OCI-M1 (cell line): ENCODE measurements around the gene CPEB4.

Experiments
- DNase-seq: peaks from one replicate; lab custom pipeline; 2025; lab: John Stamatoyannopoulos, UW

CPEB4 gene

GRCh38 chr5:173887610-173888472 lies at the start of gene CPEB4:
CPEB4 (plus strand) TSS chr5:173888349; CDS start chr5:173889734, 1,385 bp downstream.
- peak; percentile 99 for DNase-seq

- peak; percentile 95 for DNase-seq
These were observed 48.9 kb upstream of the CPEB4 start for GRCh38 chr5:173839117-173839713.

- DNase-seq, result no peak
These were observed 47.8 kb upstream of the CPEB4 start for GRCh38 chr5:173840111-173840983.

- no peak for DNase-seq
These were observed 46.4 kb upstream of the CPEB4 start for GRCh38 chr5:173841710-173842109.

GRCh38 chr5:173843794-173844193 lies 44.4 kb upstream of the CPEB4 start:
- no peak for DNase-seq

- DNase-seq, result no peak
These were observed 42.8 kb upstream of the CPEB4 start for GRCh38 chr5:173845321-173845720.

GRCh38 chr5:173846929-173847501 lies 41.1 kb upstream of the CPEB4 start:
- no peak for DNase-seq

- DNase-seq, result no peak
These were observed 39.1 kb upstream of the CPEB4 start for GRCh38 chr5:173848986-173849596.

GRCh38 chr5:173849908-173850307 lies 38.2 kb upstream of the CPEB4 start:
- no peak for DNase-seq

- peak; percentile 76 for DNase-seq
These were observed 37.5 kb upstream of the CPEB4 start for GRCh38 chr5:173850659-173851058.

GRCh38 chr5:173851595-173852243 lies 36.4 kb upstream of the CPEB4 start:
- no peak for DNase-seq

- no peak for DNase-seq
These were observed 35.3 kb upstream of the CPEB4 start for GRCh38 chr5:173852790-173853359.

GRCh38 chr5:173853370-173854131 lies 34.6 kb upstream of the CPEB4 start:
- DNase-seq, result peak; percentile 94

- DNase-seq, result peak; percentile 96
These were observed 32.8 kb upstream of the CPEB4 start for GRCh38 chr5:173855162-173855994.

- no peak for DNase-seq
These were observed 32.0 kb upstream of the CPEB4 start for GRCh38 chr5:173855995-173856656.

GRCh38 chr5:173857234-173857633 lies 30.9 kb upstream of the CPEB4 start:
- DNase-seq, result peak; percentile 21

GRCh38 chr5:173858021-173858669 lies 30.0 kb upstream of the CPEB4 start:
- no peak for DNase-seq
